ENCODE results near the gene ZIK1.
A peak's percentile ranks its signal among the peaks of the same experiment; 100 is the strongest.

Gene ZIK1

DNA sequence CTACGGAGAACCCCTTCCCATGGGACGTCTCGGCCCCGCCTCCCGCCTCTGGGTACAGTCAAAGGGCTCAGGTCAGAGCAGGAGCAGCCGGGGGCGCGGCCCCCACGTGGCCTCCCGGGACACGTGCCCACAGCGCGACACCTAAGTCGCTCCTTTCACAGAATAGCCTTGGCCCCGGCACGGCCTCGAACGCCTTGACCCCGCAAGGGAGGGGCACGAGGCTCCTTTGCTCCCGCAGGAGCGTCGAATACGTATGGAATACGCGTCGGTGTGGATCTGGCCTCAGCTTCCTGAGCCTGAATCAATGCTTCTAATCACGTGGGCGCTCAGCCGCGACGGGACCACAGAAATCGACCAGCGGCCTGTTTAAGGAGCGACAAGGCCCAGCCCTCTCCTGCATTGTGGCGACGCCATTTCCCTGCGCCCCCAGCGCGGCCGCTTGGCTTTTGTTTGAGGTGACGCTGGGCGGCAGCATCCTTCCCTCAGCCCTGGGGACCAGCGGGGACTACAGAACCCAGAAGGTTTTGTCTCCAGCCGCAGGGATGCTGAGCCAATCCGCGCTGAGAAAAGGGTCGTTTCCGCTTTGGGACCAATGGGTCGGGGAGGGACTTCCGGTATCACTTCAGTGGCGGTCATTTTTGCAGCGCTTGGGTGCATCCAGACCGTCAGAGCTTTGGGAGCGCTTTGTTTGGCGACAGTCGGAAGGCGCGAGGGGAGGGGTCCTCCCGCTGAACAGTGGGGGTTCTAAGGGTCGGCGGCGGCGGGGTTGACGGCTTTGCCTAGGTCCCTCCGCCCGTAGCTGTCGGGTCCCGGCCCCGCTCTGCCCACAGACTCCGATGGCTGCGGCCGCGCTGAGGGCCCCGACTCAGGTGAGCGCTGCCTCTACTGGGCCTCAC lies at the start of gene ZIK1:
Gene ZIK1, plus strand, starts transcription at position 625 of the 896 bp plus-strand sequence. Its CDS starts 212 bp downstream, at position 837.
- peak; percentile 61 to 76 for DNase-seq (ENCODE audit: low read depth in 2 of 2)

DNA sequence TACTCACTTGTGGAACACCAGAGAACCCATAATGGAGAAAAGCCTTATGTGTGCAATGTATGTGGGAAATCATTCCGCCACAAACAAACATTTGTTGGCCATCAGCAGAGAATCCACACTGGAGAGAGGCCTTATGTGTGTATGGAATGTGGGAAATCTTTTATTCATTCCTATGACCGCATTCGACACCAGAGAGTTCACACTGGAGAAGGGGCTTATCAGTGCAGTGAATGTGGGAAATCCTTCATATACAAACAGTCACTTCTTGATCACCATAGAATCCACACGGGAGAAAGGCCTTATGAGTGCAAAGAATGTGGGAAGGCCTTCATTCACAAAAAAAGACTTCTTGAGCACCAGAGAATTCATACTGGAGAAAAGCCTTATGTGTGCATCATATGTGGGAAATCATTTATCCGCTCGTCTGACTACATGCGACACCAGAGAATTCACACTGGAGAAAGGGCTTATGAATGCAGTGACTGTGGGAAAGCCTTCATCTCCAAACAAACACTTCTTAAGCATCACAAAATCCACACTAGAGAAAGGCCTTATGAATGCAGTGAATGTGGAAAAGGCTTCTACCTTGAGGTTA lies 45.9 kb upstream of the ZIK1 start:
- DNase-seq (ENCODE audit: low read depth in 2 of 2): no peak

DNA sequence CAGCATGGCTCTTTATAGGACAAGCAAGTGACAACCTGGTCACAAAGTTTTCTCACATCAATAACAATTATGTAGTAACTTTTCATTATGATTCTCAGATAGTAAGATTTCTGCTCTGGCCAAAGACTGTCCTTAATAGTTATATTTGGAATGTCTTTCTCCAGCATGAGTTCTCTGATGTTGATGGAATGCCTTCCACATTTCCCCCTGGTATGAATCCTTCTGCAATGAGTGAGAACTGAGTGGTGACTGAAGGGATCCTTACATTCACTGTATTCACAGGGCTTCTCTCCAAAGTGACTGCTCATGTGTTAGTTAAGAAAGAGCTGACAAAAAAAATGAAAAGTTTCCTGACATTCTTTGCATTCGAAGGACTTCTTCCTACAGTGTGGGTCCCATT lies 37.4 kb upstream of the ZIK1 start:
- DNase-seq (ENCODE audit: low read depth in 2 of 2): no peak

DNA sequence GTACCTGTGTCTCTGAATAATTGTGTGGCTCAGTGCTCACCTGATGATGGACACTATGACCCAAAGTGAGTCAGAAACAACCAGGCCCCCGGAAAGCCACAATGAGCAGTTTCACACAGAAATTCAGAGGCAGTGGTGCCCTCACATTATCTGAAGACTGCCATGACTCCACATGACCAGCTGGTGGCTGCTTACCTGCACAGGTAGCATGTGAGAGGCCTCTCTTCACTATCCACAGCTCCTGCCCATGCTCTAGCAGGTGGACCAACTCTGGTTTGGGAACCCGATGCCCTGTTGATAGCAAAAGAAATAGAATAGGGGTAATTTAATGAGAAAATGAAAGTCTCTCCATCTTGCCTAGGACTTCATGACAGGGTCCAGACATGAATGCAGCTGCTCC lies 31.5 kb upstream of the ZIK1 start:
- DNase-seq (ENCODE audit: low read depth in 2 of 2): no peak

DNA sequence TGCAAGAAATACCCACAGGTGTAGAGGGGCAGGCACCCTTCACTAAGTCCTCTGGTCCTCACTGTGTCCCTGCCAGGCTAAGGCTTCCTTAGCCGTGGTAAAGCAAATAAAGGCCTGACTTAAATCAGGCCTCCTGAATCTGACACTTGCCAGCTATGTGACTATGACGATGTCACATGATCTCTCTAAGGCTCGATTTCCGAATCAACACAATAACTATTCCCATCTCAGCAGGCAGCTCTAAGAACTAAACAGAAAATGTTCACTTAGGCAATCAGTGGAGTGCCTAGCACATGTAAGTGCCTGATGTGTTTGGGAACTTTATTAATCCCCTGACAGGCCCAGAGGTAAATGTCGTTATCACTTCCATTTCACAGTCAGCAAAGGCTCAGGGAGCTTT lies 26.3 kb upstream of the ZIK1 start:
- no peak for DNase-seq (ENCODE audit: low read depth in 2 of 2)

DNA sequence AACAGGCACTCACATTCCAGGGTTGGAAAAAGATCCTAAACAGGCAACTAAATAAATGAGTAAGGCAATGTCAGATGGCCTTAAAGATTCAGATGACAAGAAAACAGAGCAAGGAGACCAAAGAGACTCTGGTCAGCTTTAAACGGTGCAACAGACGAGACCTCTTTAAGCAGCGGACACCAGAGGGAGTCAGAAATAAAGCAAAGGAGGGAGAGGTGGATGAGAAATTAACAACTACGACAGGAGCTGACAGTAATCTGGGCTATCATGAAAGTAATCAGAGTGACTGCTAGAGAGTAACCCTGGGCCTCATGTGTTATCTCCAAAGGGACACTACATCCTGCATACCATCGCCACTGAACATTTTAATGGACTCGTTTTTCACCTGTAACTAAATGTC lies 25.4 kb upstream of the ZIK1 start:
- DNase-seq (ENCODE audit: low read depth in 2 of 2): no peak

DNA sequence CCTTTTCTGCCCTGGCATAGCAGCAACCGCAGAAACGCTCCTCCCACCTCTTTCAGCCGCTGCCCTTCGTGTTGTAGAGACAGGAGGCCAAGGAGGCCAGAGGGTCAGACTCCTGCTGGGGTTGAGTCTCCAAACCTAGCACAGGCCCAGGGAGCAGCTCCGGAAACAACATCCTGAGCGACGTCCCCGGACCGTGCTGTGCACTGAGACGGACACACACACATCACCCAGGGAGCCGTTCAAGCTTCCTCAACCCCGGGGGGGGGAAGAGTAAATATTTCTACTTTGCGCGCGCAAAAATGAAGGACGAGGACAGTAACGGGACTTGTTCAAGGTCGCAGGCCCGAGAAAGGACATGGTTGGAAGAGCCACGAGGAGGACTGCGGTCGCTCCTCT lies 24.9 kb upstream of the ZIK1 start:
- DNase-seq (ENCODE audit: low read depth in 2 of 2): no peak

DNA sequence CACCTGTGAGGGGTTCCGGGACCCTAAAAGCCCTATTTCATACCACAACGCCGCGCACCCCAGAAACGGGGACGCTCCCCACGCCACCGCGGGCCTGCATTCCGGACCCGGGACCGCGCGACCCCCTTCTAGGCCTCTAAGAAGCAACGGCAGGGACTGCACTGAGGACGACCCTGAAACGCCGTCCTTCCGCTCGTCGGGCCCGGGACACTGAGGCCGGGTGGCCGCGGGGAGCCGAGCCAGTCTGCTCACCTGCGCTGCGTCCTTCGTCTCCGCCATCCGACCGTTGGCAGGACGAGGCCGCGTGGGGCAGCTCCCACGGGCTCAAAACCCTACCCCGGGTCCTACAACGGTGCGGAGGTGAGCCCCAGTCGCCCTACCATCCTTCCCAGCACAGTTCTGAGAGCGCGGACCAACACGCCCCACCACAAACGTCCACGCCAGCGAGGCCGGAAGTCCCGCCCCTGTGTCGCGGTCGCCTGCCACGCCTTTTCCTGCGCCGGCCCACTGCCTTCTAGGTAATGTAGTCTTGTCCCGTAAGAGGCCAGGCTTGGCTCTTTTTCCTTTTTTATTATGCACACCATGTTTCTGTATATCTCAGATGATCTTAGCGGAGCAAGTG lies 24.4 kb upstream of the ZIK1 start, which contains the start of gene ZNF550:
Gene ZNF550, minus strand, starts transcription at position 460 of the 622 bp plus-strand sequence. Its CDS starts 181 bp downstream, at position 279.
- DNase-seq (ENCODE audit: low read depth in 2 of 2): peak; percentile 69 to 72

DNA sequence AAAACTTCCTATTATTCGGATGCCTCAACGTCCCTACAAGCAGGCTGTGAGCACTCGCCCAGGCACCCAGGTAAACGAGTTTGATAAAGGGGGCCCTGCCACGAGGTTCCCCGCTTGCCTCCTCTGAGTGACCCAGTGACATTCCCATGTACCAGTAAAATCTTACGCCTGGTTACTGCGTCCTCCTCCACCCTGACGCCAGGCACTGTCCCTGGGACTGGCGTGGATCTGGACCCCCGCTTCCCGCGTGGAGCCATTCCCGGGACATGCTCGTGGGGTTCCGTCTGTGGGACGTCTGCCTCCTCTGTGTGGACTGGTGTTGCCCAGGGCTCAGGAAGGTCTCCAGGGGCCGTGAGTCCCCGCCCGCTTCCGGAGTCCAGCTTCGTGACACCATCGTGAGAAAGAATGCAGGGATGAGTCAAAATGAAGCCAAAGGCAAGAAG lies 23.9 kb upstream of the ZIK1 start:
- no peak for DNase-seq (ENCODE audit: low read depth in 2 of 2)

DNA sequence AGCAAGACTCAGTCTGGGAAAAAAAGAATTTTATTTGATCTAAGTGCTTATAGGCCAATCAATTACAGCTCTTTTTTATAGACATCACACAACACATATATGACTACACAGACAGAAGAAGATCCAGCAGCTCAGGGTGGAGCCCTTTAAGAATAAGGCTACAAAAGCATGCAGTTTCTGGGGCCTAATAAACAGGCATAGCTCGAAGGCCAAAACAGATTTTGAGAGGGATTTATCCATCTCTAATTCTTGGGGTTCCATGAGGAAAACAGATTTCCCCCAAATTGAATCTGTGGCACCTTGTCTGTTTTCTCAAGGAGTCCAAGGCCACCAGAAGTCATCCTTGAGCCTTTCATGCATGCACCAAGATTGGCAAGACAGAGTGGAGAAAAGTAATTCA lies 20.4 kb upstream of the ZIK1 start:
- DNase-seq (ENCODE audit: low read depth in 2 of 2): no peak

DNA sequence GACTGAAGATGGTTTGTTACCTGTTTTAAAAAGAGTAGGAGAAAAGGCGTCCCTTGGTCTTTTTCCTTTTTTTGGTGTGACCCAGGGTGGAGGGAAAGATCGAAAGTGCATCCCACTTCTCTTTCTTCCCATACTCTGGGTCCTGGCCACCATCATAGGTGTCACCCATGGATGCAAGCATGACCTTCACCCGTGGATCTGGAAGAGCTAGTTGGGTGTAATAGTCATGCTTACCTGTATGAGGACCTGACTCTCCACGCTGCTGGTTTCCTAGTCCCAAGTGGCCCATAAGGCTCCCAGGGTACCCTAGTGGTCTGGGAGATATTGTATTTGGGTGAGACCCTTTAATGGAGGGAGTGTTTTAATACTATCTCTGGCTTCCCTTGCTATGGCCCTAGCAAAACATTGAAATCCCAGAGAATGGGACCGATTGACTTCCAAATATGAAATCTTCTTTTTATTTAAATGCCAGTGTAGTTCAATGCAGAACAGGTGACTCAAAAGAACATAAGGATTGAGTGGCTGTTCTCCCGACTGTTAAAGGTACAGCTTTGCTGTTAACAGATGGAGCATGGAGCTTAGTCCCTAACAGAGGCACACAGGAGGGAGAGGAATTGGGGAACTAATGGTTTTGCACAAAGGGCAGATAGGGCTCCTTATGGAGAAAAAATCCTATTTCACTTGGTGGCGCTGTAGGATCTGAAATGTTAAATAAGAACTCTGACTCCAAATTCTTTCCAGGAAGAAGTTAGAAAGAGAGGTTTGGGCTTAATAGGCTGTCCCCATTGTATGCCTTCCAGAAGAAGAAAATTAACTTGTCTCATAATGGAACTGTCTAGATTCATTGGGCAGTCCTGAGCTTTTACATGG lies 17.3 kb upstream of the ZIK1 start:
- DNase-seq (ENCODE audit: low read depth in 2 of 2): no peak

DNA sequence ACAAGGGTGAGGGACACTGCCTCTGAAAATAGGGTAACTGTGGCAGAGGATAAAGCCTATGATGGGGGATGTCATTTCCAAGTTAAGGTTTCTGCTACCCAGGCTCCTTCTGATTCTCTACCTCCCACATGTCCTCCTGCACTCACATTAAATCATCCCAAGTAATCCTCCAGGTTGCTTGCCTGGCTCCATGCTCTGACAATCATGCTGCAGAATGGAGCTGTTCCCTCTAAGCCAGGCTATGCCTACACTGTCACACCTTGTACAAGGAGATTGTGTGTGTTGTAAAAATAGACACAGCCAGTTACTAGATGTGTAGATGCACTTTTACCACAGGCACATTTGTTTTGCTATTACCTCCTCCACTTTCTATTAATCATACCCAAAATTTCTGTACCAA lies 13.2 kb upstream of the ZIK1 start:
- DNase-seq (ENCODE audit: low read depth in 2 of 2): no peak

DNA sequence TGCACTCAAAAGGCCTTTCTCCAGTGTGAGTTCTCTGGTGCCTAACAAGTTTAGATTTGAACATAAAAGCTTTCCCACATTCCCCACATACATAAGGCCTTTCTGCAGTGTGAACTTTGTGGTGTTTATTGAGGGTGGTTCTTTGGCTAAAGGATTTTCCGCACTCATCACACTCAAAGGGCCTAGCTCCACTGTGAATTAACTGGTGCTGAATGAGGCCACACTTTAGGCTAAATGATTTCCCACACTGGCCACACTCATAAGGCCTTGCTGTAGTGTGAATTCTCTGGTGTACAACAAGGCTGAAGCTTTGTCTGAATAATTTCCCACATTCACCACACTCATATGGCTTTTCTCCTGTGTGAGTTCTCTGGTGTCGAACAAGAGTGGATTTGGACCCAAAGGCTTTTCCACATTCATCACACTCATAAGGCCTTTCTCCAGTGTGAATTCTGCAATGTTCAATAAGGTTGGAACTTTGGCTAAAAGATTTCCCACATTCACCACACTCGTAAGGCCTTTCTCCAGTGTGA lies 11.5 kb upstream of the ZIK1 start:
- DNase-seq (ENCODE audit: low read depth in 2 of 2): no peak

DNA sequence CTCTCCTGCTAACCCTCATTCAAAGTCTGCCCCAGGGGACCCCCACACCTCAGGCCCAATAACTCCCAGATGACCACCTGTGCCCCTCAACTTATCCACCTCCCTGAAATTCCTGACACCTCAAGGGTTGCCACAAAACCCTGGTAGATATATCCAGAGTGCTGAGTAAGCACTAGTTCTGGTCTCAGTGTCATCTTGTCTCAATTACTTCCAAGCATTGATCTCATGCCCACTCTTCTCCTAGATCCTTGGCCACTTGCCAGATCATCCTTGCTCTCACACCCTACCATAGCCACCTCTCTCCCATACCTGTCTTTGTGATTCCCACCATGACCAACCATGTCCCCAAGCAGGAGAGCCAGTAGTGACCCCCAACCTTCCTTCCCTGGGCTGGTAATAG lies 7.3 kb upstream of the ZIK1 start:
- no peak for DNase-seq (ENCODE audit: low read depth in 2 of 2)

DNA sequence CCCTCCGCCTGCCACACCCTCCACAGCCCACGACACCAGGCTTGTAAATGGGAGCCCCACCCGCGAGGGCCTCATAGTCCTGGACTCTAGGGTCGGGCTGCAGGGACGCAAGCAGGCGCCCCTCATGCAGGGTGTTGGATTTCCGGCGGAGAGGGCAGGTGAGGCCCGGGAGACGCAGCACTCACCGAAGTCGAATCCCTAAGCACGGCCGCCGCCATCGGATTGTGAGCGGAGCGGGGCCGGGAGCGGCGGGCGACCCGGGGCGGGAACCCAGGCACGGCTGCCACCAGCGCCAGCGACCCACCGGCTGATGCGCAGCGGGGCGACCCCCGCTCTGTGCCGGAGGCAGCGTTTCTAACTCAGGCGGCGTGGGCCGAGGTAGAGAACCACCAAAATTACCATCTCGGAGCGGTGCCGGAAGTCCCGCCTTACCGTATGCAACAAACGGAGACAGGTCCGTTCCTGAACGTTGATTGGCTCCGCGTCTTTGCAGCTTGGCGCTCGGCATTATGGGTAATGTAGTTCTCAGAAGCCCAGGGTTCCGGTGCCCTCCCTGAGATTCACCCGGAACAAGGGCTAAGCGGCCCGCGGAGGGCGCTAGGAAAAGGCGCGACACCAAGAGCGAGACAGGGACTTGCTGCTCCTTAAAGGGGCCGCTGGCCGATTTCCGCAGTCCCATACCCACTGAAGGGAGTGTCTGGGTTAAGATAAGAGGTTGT lies 5.3 kb upstream of the ZIK1 start, which contains the start of gene ZNF416:
Gene ZNF416, minus strand, starts transcription at position 425 of the 719 bp plus-strand sequence. Its CDS starts 207 bp downstream, at position 218.
- DNase-seq (ENCODE audit: low read depth in 2 of 2): peak; percentile 86 to 88

DNA sequence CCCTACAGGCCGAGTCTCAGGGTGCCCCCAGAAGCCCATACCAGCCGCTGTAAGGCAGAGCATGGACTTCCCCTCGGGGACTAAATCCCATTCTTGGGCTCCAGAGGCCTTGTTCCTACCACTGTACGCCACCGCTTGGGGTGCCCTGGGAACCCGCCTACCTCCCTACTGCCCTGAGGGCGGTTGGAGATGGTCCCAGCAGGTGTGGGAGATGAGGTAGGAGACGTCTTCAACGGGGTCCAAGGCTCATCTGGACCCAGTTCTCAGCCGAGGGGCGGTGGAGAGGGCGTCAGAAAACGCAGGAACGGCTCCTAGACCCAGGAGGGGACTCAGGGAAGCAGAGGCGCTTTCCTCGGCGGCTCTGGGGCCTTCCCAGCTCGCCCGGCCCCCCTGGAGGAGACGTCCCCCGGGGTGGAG lies 833 bp upstream of the ZIK1 start:
- DNase-seq (ENCODE audit: low read depth in 2 of 2): no peak

DNA sequence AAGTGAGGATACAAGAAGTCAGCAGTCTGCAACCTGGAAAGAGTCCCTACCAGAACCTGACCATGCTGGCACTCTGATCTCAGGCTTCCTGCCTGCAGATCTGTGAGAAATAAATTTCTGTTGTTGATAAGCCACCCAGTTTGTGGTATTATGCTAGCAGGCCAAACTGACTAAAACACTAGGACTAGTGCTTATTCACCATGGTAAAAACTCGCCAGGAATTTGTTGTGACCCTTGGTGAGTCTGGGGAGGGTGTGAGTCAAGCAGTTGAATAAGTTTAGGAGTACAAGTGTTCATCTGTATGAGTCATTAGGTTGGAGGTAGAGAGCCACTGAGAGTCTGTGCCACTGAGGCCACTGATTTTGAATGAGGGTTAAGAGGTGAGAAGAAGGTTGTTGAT lies 3.6 kb downstream of the ZIK1 start:
- no peak for DNase-seq (ENCODE audit: low read depth in 2 of 2)

DNA sequence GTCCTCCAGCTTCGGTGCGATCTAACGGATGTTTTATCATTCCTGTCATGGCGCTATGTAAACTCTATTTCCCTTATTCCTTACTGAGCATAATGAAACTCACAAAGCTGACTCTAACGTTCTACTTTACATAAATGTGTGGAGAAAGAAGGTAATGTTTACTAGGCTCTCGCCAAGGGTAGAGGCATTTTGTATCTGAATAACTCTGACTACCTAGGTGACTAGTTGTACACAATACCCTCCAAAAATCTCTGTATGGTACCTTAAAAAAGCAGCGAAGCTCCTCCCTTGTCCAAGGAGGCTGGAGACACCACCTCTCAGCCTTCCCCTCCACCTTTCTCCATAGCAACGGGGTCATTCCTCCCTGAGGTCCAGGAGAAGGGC lies 15.4 kb downstream of the ZIK1 start:
- no peak for DNase-seq (ENCODE audit: low read depth in 2 of 2)

DNA sequence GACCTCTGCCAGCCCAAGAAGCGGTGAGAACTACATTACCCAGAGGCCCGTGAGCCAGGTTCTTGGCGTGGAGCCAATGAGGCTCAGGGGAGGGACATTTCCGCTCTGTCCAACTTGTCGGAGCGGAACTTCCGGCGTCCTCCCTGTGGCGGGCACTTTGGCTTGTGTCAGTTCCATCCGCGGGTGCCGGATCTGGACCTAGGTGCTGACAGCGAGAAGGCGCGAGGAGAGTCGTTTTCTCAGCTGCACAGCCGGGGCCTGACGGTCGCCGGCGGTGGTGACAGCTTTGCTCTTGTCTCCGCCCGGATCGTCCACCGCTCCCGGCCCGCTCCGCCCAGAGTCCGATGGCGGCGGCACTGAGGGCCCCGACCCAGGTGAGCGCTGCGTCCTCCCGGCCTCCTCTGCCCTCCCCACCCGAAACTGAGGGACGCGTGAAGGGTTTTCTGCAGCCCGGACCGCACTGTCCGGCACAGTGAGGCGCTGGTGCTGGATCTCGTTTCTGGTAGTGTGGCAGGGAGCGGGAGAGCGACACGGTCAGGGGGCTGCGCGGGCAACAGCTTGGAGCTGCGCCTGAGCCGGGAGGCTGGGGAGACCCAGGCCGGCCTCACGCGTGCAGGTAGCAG lies 15.9 kb downstream of the ZIK1 start, which contains the start of gene ZNF530:
Gene ZNF530, plus strand, starts transcription at position 125 of the 623 bp plus-strand sequence. CDS start 4,461 bp downstream, outside the sequence.
- peak; percentile 73 to 77 for DNase-seq (ENCODE audit: low read depth in 2 of 2)

DNA sequence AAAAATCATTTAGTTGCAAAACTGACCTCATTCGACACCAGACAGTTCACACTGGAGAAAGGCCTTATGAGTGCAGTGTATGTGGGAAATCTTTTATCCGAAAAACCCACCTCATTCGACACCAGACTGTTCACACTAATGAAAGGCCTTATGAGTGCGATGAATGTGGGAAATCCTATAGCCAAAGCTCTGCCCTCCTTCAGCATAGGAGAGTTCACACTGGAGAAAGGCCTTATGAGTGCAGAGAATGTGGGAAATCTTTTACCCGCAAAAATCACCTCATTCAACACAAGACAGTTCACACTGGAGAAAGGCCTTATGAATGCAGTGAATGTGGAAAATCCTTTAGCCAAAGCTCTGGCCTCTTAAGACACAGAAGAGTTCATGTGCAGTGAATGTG lies 23.0 kb downstream of the ZIK1 start:
- no peak for DNase-seq (ENCODE audit: low read depth in 2 of 2)

Measured in stimulated activated CD8-positive, alpha-beta memory T cell treated with anti-CD3 and anti-CD28 coated beads, Interleukin-7, amount 100 ng/mL, for 1 hour (primary cell).